Measurements from ENCODE around the gene DENND1A. TPM values are rescaled to one million over a fixed set of nuclear protein-coding genes. Genes with fewer than 3 reads are reported as not detected.

DENND1A gene
- total RNA-seq, 4 donors from 2014 or later = 19.2 to 26.9 (median 24.0) TPM

DNA sequence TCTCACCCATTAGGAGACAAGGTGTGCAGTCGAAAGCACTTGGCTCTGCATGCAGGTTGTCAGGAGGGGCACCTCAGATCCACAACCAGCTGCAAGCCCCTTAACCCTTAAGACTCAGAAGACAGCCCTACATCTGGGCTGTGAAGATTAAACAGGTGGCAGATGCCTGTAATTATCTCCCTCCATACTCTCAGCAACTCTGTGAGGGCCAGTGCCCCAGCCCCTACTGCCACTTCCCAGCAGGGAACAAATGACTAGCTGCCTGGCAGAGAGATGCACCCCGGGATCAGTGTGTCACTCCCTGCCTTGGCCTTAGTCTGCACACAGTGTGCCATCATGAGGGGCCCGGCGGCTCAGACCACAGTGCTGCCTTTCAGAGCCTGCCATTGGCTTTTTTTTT is 532.0 kb downstream of the DENND1A start:
- H3K9me3 ChIP-seq = peaks cover 0 to 4% (median 0%) of the 10 kb centered on the region in 4 donors
- WGBS = 91% methylated on average over 4 of the region's 4 CpGs
- H3K36me3 ChIP-seq = peaks cover 2 to 14% (median 4%) of the 10 kb centered on the region in 4 donors
- no peak overlapping the region for H3K27ac ChIP-seq (replicated peaks in 1 of 4)
- H3K4me3 ChIP-seq = no peak overlapping the region
- DNase-seq (ENCODE audit: extremely low spot score) = no peak
- intact Hi-C loops (cut with DNase I) = no loop called here
- H3K4me1 ChIP-seq = peaks cover 0 to 3% (median 0%) of the 10 kb centered on the region in 4 donors
- TF ChIP-seq POLR2A (IDR thresholded peaks at IDR 0.05; ENCODE audit: low read depth) (no peak), POLR2AphosphoS5 (IDR thresholded peaks at IDR 0.05) (no peak), EP300 (IDR thresholded peaks at IDR 0.05) (no peak)
- TF ChIP-seq, protein P1, sequence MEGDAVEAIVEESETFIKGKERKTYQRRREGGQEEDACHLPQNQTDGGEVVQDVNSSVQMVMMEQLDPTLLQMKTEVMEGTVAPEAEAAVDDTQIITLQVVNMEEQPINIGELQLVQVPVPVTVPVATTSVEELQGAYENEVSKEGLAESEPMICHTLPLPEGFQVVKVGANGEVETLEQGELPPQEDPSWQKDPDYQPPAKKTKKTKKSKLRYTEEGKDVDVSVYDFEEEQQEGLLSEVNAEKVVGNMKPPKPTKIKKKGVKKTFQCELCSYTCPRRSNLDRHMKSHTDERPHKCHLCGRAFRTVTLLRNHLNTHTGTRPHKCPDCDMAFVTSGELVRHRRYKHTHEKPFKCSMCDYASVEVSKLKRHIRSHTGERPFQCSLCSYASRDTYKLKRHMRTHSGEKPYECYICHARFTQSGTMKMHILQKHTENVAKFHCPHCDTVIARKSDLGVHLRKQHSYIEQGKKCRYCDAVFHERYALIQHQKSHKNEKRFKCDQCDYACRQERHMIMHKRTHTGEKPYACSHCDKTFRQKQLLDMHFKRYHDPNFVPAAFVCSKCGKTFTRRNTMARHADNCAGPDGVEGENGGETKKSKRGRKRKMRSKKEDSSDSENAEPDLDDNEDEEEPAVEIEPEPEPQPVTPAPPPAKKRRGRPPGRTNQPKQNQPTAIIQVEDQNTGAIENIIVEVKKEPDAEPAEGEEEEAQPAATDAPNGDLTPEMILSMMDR (IDR thresholded peaks at IDR 0.05) = no peak
- no peaks in the 10 kb centered on the region for H3K27me3 ChIP-seq

DNA sequence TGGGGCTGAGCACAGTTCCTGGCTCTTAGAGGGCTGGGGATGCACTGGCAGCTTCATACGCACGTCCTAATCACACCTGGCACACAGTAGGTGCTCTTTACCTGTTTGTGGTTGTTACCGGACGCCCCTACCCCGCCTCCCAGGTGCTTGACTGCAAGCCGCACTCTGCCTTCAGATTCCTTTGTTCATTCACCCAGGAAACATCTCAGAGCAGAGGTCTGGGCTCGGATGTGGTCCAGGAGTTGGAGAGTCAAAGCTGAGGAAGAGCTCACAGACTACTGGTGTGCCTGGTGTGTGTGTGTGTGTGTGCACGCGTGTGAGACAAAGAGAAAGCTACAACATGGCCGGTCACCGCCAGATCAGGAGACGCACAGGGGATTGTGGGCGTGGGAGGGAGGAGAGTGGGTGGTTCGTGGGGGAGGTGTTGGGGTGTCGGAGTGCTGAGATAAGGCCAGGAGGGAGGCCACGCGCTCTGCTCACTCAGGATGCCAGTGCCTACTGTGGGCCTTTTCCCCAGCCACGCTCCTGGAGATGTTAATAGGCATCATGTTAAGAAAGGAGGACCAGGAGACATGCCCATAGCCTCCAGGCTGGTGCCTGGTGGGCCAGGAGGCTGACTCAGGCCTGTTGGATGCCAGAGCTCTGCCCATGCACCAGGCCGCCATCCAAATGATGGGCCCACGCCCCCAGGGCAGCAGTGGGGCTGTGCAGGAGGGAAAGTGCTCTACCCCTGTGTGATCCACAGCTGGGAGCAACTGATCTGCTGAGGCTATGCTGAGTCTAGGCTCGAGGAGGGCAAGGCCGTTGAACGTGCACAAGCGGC is 534.0 kb downstream of the DENND1A start:
- intact Hi-C loops (cut with DNase I) = no loop called here
- WGBS = 93% methylated on average over 21 of the region's 24 CpGs
- Histone ChIP-seq H3K27me3 (no peaks in the 10 kb centered on the region), H3K36me3 (peaks cover 0 to 6% (median 2%) of the 10 kb centered on the region in 4 donors), H3K27ac (replicated peaks in 1 of 4) (no peak overlapping the region), H3K4me3 (no peak overlapping the region), H3K9me3 (peaks cover 0 to 6% (median 0%) of the 10 kb centered on the region in 4 donors), H3K4me1 (no peaks in the 10 kb centered on the region)
- no peak for TF ChIP-seq POLR2A (IDR thresholded peaks at IDR 0.05; ENCODE audit: low read depth)
- no peak for TF ChIP-seq POLR2AphosphoS5 (IDR thresholded peaks at IDR 0.05)
- TF ChIP-seq, protein P1 (IDR thresholded peaks at IDR 0.05) = no peak
- no peak for TF ChIP-seq EP300 (IDR thresholded peaks at IDR 0.05)
- DNase-seq (ENCODE audit: extremely low spot score) = no peak

DNA sequence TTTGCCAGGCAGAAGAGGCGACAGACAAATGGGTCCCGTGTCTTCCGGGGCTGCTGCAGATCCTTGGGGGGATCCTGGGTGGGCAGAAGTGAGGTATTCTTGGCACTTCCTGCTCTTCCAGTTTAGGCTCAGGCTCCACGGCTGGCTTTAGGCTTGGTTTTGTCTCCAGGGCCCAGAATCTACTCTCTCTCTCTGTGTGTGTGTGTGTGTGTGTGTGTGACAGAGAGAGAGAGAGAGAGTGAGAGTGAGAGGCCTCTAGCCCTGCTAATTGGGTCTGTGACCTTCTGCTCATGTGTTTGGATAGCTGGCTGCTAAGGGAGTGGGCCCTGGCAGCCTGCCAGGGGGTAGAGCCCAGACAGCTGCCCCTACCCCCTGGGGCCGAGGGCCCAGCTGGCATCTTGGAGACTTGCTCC is 534.6 kb downstream of the DENND1A start:
- intact Hi-C loops (cut with DNase I) = no loop called here
- no peak overlapping the region for H3K4me3 ChIP-seq
- 78% methylated on average over 4 of the region's 5 CpGs for WGBS
- no peak for DNase-seq (ENCODE audit: extremely low spot score)
- no peak overlapping the region for H3K27ac ChIP-seq (replicated peaks in 1 of 4)
- H3K27me3 ChIP-seq = no peaks in the 10 kb centered on the region
- TF ChIP-seq POLR2AphosphoS5 (IDR thresholded peaks at IDR 0.05) = no peak
- no peak for TF ChIP-seq EP300 (IDR thresholded peaks at IDR 0.05)
- no peak for TF ChIP-seq POLR2A (IDR thresholded peaks at IDR 0.05; ENCODE audit: low read depth)
- TF ChIP-seq, protein P1 (IDR thresholded peaks at IDR 0.05) = no peak
- H3K9me3 ChIP-seq = peaks cover 0 to 6% (median 0%) of the 10 kb centered on the region in 4 donors
- H3K36me3 ChIP-seq = peaks cover 0 to 6% (median 0%) of the 10 kb centered on the region in 4 donors
- H3K4me1 ChIP-seq = no peaks in the 10 kb centered on the region

DNA sequence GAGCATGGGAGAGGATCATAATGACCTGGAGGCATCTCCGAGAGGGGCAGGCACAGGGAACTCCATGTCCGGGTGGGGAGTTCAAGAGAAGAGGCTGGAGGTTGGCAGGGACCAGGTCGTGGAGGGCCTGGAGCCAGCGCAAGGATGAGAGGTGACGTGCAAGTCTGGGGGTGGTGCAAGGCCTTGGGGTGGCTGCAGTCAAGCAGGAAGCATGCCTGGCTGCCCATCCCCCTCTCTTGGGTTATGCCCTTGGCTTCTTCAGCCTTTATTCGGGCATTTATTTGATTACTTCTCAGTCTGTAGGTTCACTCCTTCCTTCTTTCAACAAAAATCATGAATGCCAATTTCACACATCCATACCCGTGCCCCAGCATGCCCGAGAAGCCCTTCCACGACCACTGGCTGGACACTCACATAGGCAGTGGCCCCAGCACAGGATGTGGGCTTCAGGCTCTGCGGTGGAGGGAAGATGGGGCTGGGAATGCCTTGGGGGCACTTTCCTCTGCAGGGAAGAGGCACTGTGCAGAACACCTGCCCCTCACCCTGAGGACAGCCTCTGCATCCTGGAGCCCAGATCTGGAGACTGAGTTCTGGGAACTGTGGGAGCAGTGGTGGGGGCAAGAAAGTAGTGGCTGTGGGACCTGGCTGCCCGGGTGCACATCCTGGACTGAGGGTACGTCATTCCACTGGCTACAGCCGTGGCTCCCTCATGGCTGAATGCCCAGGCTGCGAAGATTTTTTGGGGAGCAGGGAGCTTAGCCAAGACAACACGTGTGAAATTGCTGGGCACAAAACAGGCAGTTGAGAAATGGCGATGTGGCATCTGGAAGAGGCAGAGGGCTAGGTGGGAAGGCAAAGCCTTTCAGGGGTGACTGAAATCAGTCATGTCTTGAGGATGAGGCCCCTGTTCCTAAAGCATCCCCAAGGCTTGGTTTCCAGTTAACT is 535.4 kb downstream of the DENND1A start:
- no peaks in the 10 kb centered on the region for H3K27me3 ChIP-seq
- H3K4me3 ChIP-seq = no peak overlapping the region
- whole genome bisulfite sequencing = 92% methylated on average over 13 of the region's 16 CpGs
- no peak for DNase-seq (ENCODE audit: extremely low spot score)
- H3K36me3 ChIP-seq = peaks cover 0 to 6% (median 0%) of the 10 kb centered on the region in 4 donors
- intact Hi-C loops (cut with DNase I) = no loop called here
- TF ChIP-seq EP300 (IDR thresholded peaks at IDR 0.05) (no peak), POLR2A (IDR thresholded peaks at IDR 0.05; ENCODE audit: low read depth) (no peak), POLR2AphosphoS5 (IDR thresholded peaks at IDR 0.05) (no peak)
- TF ChIP-seq, protein P1 (IDR thresholded peaks at IDR 0.05) = no peak
- peaks cover 0 to 6% (median 0%) of the 10 kb centered on the region in 4 donors for H3K9me3 ChIP-seq
- no peak overlapping the region for H3K27ac ChIP-seq (replicated peaks in 1 of 4)
- no peaks in the 10 kb centered on the region for H3K4me1 ChIP-seq
